IPS-11a (cell line): ENCODE measurements around the gene TCAIM.
"Not testable (repeated sequence)": the region's sequence is repeated elsewhere in the genome, so short reads cannot be mapped to it uniquely, and the experiment has no call there.

Experiments used
- H3K4me3 ChIP-seq: one replicate; pipeline ENCODE4 v1.5.1; 2013; ENCODE audit warnings: low read depth, low read length, control low read depth

Gene TCAIM

DNA sequence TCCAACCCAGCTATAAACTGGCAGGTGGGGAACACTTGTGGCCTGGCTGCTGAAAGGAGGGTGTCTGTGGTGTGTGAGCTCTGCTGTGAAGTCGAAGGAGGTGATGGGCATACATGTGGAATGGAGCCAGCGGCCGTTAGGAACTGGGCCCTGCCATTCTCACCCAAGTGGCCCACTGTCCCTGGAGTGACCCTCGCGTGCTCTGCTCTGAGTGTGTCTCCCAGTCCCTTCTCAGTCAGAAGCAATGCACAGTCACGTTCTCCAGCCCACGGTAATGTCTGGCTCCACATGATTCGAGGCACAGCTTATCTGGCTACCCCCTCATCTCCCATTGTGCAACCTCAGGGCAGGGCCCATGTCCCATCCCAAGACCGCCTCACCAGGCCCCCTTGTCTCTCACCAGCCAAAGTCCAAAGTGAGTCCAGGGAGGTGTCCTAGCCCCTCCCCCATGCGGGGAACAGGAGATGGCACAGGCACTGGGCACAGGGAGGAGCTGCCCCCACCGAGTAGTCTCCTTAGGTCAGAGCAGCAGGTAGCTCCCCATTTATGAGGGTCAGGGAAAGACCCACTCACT, 76.0 kb downstream of the TCAIM start:
- H3K4me3 ChIP-seq = no peak overlapping the region

DNA sequence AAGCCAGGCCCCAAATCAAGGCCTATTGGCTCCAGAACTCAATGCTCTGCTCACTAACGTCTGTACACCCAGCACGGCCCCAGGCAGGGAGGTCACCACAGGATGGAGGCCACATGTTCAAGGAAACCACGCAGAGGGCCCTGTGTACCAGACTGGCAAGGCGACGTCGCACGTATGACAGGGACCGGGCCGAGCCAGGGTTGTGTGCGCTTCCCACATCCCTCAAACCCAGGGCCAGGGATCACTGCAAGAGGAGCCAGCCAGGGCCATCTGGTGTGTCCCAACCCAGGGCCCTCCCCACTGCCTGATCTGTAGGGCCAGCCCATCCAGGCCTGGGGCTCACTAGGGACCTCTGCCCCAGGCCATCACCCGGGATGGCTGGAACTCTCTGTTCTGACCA, 76.9 kb downstream of the TCAIM start:
- H3K4me3 ChIP-seq = no peak overlapping the region

DNA sequence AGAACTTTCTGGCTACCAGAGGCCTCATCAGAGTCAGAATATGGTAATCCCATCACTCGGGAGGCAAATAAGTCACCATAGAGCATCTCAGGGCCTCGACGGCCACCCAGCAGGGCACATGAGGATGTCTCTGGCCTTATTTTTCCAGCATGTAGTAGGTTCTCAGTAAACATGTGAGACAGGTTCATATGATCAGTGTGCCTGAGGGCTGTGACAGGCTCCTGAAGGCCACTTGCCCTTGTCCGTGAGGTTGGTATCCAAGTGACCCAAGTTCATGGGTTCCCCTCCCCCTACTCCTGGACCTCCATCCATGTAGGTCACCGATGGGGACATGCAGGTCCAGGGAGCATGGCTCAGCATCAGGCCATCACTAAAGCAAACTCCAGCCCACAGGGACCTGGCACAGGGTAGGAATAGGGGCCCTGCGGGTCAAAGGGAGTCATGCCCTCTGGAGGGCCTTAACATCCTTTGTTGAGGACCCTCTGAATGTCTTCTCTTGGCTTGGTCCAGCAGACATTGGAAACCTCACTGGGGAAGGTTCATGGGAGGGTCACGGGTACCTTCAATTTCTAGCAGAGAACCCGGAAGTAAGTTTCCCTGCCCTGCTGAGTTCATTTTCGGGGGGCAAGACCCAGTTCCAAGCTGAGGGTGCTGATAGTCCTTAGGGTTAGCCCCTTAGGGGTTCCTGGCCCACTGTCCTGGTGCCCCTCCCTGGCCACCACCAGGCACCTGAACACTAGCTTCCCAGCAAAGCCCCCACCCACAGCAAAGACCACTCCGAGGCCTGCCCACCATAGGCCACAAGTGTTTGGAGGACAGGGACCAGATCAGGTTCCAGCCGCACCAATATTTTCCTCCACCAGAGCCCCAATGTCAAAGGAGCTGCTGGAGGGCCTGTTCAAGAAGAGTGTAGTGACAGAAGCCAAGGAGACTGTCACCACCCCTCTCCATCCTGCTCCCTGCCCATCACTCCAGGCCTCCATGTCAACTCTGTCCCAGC, 77.8 kb downstream of the TCAIM start:
- no peak overlapping the region for H3K4me3 ChIP-seq

DNA sequence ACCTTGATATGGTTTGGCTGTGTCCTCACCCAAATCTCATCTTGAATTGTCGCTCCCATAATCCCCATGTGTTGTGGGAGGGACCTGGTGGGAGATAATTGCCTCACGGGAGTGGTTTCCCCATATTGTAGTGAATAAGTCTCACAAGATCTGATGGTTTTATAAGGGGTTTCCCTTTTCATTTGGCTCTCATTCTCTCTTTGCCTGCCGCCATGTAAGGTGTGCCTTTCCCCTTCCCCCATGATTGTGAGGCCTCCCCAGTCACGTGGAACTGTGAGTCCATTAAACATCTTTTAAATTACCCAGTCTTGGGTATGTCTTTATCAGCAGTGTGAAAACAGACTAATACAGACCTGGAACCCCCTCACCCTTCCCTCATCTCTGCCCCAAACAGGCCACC, 79.6 kb downstream of the TCAIM start:
- not testable (repeated sequence) for H3K4me3 ChIP-seq

DNA sequence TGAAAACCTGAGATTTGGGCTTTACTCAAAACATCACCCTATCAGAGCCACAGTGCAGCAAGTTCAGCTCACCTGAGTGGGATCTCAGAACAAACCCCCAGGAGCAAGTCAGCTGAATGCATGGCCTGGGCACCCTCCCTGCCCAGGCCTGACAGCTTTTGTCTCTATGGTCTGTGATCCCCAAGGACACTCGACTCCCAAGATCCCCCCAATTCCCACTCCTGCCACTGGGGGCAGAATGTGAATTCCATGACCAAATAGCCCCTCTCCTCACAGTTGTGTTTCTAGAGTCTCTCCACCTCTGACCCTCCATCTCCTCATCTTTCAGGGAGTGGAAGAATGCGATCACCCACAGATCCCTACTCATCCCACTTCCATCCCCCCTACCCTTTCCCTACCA, 80.0 kb downstream of the TCAIM start:
- no peak overlapping the region for H3K4me3 ChIP-seq

DNA sequence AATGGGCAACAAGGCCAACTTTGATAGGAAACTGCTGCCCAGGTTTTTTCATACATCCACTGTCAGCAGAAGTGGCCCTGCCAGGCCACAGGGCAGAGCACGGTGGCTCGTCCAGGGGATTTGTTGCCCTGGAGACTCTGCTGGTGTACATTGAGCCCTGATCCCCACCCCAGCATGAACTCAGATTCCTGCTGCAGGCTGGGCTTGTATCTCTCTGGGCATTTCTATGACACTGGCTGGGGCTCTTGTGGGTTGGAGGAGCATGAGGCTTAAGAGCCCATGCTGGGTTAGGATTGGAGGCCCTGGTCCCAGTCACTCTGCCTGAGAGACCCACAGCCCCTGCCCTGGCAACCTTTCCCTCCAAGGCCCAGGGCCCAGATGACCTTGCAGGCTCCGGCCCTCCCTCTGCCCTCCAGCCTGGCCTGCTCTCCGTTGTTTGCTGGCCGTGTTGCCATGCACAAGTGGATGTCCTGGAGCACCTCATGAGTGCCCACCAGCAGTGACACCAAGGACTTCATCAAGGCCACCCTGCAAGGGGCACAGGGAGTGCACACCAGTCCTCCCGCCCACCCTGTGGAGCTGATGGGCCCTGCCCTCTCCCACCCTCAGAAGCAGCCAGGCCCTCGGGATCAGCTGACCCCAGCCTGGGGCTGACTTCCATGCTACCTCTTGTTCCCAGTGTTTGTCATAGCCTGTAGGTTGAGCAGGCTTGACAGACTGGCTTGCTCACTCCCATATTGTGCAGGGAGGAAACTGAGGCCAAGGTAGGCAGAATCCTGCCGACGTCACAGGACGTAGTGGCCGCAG, 80.8 kb downstream of the TCAIM start:
- H3K4me3 ChIP-seq = no peak overlapping the region

DNA sequence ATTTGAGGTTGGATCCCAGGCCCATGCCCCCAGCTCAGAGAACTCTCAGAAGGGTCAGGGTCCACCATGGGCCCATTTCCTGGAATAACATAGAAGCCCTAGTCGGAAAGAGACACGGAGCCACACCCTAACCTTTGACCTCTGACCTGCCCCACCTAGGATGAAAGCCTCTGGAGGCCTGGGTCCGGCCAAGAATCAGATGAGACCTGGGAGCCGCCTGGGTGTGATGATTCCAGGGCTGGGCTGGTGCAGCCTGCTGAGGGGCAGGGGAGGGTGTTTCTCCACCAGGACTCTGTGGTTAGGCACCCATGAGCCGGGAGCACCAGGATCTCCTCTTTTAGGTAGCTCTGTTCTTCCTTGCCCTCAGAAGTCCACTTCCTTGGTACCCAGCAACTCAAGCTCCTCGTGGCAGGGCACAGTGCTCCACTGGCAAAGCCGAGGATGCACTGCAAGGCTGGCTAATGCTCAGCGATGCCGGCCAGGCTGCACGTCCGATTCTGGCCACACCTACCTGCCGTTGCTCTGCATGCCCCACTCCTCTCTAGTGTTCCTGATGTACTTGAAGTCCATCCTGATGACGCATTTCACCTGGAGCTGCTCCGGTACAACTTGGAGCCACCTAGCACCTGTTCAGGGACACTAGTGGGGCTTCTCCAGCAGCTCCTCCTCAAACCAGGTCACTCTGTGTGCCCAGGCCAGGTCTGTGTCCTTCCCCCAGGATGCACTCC, 81.5 kb downstream of the TCAIM start:
- no peak overlapping the region for H3K4me3 ChIP-seq

DNA sequence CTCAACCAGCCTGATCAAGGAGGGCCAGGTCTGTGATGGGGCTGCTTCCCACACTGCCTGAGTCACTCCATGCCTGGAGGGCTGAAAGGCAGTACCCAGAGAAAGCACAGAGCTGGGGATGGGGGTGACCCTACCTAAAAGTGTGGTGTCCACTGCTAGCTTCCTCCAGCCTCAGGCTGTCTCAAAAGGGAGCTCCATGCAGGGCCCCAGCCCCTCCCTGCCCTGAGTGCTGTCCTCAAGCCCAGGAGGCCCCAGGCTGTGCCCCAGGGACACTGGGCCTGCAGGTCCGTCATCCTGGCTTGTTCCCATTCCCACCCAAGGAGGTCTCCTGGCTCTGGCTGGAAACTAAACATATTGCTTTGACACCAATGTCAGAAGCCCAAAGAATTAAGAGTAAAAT, 82.1 kb downstream of the TCAIM start:
- no peak overlapping the region for H3K4me3 ChIP-seq

DNA sequence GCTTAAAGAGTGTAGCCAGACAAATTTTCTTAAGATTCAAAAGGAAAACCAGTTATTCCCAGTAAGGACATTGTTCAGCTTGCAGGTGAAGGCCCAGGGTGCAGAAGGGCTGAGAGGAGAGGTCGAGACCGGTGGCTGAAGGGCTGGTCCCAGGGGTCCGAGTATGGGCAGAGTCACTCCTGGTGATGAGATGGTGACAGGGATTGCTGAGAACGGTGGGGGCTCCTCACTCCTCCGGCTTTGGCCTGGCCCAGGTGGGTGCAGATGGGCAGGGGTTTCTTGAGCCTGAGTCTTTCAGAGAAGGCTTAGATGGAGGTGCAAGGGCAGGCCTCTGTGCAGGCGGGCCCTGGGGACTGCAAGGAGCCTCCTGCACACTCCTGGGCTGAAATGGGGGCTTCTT, 82.7 kb downstream of the TCAIM start:
- no peak overlapping the region for H3K4me3 ChIP-seq

DNA sequence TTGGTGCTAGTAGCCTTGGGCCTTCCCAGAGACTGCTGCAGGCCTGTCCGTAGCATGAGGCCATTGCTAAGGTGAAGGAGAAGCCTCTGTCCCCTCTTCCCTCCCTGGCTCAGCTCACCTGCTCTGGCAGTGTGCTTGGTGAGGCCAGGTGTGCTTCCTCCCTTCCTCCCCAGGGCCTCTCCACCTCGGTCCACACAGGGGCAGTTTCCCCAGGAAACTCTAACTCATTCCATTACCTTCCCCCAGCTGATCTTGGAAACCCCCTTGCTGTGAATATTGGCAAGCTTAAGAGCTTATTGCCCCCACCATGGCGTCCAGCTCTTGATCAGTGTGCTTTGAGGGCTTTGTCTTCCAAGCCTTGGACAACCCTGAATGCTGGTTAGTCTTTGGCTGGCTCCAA, 86.2 kb downstream of the TCAIM start:
- H3K4me3 ChIP-seq = no peak overlapping the region

DNA sequence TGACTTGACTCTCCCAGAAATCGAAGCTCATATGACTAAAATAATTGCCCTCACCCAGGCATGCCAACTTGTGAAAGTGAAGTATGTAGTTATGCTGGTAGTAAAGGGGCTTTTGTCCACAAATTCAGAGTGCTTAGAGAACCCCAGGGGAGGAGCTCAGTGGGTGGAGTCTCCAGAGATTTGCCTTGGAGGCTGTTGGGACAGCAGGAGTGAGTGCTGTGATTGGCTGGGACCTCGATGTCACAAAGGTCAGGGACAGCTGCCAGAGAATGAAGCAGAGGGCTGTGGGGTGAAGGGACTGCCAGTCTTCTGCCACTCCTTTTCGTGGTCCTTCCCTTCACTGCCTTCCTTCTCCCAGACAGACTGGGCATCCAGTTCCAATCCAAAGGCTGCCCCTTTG, 89.1 kb downstream of the TCAIM start:
- H3K4me3 ChIP-seq = no peak overlapping the region

DNA sequence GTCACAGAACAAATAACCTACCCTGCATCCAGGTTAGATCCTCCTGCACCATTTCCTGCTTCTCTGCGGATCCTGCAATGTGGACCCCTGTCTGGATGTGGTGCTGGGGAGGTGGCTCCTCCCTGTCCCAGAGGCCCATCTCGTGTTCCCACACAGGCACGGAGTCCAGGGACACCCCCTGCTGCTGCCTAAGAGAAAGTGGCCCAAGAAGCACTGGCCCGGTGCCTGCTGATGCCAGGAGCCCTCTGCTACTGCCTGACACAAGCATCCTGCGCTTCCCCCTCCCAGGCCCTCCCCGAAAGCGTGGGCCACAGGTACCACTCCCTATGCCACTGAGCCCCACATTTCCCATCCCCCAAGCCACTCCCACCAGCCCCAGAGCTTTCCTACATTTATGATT, 90.3 kb downstream of the TCAIM start:
- no peak overlapping the region for H3K4me3 ChIP-seq

DNA sequence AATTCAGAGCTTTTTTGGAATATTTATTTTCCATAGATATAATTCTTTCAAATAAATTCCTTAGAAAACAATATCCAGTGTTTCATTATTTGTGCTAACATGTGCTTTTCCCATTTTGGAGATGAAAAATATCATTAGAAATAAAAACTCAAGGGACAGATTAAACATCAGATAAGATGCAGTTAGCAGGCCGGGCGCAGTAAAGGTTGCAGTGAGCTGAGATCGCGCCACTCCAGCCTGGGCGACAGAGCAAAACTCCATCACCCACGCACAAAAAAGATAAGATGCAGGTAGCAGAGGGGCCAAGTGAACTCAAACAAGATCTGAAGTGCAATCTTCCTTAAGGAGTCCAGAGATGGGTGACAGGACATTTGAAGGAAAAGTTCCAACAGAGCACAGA, 90.9 kb downstream of the TCAIM start:
- H3K4me3 ChIP-seq = no peak overlapping the region

DNA sequence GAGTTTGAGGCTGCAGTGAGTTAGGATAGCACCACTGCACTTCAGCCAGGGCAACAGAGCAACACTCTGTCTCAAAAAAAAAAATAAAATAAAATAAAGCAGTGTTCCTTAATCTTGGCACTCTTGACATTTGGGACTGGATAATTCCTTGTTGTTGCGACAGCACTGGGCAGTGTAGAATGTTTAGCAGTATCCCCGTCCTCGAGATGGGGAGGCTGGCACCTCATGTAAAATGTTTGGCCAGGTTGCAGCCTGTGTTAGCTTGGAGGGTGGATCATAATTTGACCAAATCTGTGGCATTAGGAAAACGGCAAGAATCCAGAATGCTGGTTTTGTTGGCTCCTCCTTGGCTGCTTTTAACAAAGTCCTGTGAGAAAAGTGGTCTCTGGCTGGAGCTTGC, 91.9 kb downstream of the TCAIM start:
- H3K4me3 ChIP-seq = no peak overlapping the region

DNA sequence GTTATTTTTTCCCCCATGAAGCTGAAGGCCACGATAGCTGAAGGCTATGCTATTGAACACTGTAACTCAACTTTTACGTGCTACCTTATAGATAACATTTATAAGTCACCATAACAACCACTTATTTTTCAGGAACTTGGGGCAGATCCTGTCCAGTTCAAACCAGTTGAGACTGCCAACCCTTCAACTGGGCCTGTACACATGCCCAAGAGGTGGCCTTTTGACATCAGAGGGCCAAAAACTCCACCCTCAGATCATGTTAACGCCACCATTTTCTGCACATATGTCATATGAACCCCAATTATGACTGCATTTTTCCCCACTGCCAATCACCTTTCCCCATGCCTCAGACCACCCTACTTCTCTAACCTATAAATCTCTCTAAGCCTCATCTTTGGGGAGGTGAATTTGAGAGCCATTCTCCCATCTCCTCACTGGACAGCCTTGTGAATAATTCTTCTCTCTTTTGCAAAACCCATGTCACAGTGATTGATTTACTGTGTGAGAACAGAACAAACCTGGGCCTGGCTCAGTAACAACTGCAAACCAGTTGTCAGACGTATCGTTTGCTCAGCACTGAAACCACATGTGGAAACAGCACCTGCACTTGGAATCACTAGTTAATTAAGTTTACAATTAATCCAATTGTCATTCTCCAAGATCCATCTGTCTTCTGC, 96.4 kb downstream of the TCAIM start:
- H3K4me3 ChIP-seq = no peak overlapping the region

DNA sequence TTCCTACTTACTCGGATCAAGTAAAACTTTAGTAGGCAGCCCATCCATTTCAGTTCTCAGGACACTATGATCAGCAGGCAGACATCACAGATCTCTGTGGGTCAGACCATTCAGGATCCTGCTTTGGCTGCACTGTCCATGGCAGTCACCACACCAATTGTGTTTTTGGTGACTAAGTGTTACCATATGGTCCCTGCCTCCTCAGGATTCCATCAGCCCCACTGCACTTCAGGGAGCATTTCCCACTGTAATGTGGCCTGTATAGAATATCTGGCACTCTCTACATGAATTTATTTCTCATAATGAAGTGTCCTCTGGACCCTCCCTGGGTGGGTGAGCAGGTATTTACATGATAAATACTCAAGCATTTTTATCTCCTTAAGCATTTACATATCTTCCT, 97.6 kb downstream of the TCAIM start:
- no peak overlapping the region for H3K4me3 ChIP-seq

DNA sequence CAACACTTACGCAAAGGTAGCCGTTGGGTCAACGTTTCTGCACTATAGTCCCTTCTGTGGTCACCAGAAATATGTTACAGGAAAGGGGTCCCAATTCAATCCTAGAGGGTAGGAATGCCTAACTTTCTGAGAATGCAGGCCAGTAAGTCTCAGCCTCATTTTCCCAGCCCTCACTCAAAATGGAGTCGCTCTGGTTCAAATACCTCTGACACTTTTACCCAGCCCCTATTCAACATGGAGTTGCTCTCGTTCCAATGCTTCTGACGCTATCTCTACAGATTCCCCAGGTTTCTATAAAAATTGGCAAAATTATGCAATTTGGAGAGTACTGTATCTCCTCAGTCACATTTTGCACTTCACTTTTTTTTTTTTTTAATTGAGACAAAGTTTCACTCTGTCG, 99.2 kb downstream of the TCAIM start:
- no peak overlapping the region for H3K4me3 ChIP-seq

DNA sequence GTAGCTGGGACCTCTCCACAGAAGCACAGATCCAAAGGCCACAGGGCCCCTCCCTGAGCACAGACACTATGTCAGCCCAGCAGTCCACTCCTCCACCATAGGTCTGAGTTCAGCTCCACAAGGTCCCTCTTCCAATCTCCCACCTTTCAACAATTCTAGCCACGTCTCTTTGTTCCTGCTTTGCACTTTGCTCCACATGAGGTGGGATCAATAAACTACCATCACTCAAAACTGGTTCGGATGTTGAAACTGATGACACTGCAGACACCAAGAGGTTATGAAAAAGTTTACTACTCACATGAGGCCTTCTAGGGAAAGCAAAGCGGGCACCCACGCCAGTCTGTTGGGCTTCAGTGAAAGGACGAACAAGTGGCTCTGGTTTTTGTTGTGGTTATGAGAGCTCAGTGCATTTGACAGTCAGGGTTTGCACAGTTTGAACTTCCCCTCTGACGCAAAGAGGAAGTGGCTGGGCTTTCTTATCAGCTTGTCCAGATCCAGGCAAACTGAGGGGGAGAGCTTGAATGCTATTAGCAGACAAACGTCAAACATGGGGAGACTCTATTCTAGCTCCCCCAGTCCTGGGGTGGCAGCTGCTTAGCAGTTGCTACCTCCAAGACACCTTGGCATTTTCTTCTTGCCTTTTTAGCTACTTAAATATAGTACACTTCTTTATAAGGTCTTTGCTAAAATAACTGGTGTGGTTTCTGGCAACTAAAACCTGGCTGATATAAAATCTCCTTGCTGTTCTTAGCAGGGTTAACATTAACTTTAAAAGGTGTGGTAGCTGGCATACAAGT, 101.1 kb downstream of the TCAIM start:
- H3K4me3 ChIP-seq = no peak overlapping the region

DNA sequence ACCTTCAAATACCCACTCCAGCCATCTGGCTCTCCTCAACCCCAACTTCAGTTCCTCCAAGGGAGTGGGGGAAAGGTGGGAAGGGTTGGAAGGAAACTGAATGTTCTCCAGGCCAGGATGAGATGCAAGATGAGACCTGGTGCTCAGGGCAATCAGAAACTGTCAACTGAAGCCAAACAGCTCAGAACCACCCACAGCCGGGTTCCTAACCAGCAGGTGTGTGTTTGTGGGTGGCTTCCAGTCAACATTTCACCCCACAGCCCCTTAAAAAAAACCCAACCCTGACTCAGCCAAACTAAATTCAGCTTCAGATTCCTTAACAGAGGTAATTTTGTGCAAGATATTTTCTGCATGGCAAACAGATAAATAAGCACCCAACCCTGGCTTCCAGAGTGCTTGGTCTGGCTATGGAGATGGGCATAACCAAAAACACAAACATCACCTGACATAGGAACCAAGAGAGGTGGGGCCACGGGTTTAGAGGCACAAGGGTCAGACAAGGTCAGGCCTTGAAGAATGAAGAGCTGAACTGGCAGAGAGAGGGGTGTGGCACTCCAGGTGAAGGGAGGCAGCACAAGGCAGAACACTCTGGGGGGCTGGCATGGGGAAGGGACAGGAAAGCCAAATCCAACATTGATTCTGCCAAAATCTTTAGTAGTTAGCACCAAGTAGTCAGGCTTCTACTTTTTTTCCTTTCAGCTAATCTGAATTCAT, 104.2 kb downstream of the TCAIM start:
- no peak overlapping the region for H3K4me3 ChIP-seq
